Neural crest cell (in vitro differentiated cells): ENCODE results near the gene EDEM3. TPM values are rescaled to one million over a fixed set of nuclear protein-coding genes. Genes with fewer than 3 reads are reported as not detected.

Experiments used
- DNase-seq: peaks from one replicate; pipeline ENCODE4 v3.0.0; 2021; ENCODE audit warnings: low read depth, mixed read lengths, low spot score
- H3K27ac Mint-ChIP-seq: one replicate; pipeline ENCODE4 v1.8.0; 2021; ENCODE audit warnings: mild to moderate bottlenecking, mixed read lengths; ENCODE audit not compliant: unreplicated experiment
- H3K27me3 Mint-ChIP-seq: 2 replicates; pipeline ENCODE4 v1.8.0; 2021; ENCODE audit warnings: low read depth, mild to moderate bottlenecking, mixed read lengths
- H3K36me3 Mint-ChIP-seq: 2 replicates; pipeline ENCODE4 v1.8.0; 2021; ENCODE audit warnings: low read depth, mild to moderate bottlenecking, mixed read lengths
- H3K4me1 Mint-ChIP-seq: 2 replicates; pipeline ENCODE4 v1.8.0; 2021; ENCODE audit warnings: mixed read lengths
- H3K4me3 Mint-ChIP-seq: one replicate; pipeline ENCODE4 v1.8.0; 2021; ENCODE audit warnings: mild to moderate bottlenecking, mixed read lengths
- H3K9me3 Mint-ChIP-seq: 2 replicates; pipeline ENCODE4 v1.8.0; 2021; ENCODE audit warnings: mixed read lengths
- CTCF ChIP-seq: fragments of 200-600 bp; sonication (generic); conservative IDR thresholded peaks from 2 replicates; pipeline ENCODE4 v1.5.0; 2021; ENCODE audit warnings: antibody characterized with exemption, mild to moderate bottlenecking
- total RNA-seq: library from RNA; stranded (reverse); gene quantifications from 2 replicates; pipeline ENCODE4 v1.2.1, GENCODE V29; 2021

Gene EDEM3
- total RNA-seq, 1 donor from 2014 or later = 19.8 TPM

- Mint-ChIP-seq H3K4me3 (peak overlapping the region; percentile 96), H3K27ac (no peak overlapping the region), H3K9me3 (no peaks in the 10 kb centered on the region), H3K36me3 (no peaks in the 10 kb centered on the region), H3K27me3 (peaks cover 28% of the 10 kb centered on the region), H3K4me1 (peaks cover 27% of the 10 kb centered on the region)
- DNase-seq = no peak
- TF ChIP-seq CTCF = no peak
Measured at GRCh38 chr1:184753117-184753516, 1.5 kb downstream of the EDEM3 start.

GRCh38 chr1:184752656-184753055, 2.0 kb downstream of the EDEM3 start:
- Mint-ChIP-seq H3K9me3 (no peaks in the 10 kb centered on the region), H3K4me1 (peaks cover 27% of the 10 kb centered on the region), H3K4me3 (peak overlapping the region; percentile 96), H3K27me3 (peaks cover 25% of the 10 kb centered on the region), H3K27ac (no peak overlapping the region), H3K36me3 (no peaks in the 10 kb centered on the region)
- DNase-seq = no peak
- no peak for TF ChIP-seq CTCF

GRCh38 chr1:184748740-184749139, 5.9 kb downstream of the EDEM3 start:
- Mint-ChIP-seq H3K4me1 (peaks cover 12% of the 10 kb centered on the region), H3K36me3 (no peaks in the 10 kb centered on the region), H3K4me3 (no peak overlapping the region), H3K27ac (no peak overlapping the region), H3K9me3 (no peaks in the 10 kb centered on the region), H3K27me3 (no peaks in the 10 kb centered on the region)
- no peak for TF ChIP-seq CTCF
- no peak for DNase-seq

GRCh38 chr1:184747089-184747955, 7.3 kb downstream of the EDEM3 start:
- no peak for TF ChIP-seq CTCF
- Mint-ChIP-seq H3K27me3 (no peaks in the 10 kb centered on the region), H3K9me3 (no peaks in the 10 kb centered on the region), H3K4me3 (no peak overlapping the region), H3K36me3 (no peaks in the 10 kb centered on the region), H3K27ac (no peak overlapping the region), H3K4me1 (no peaks in the 10 kb centered on the region)
- no peak for DNase-seq

- H3K4me1 Mint-ChIP-seq = no peaks in the 10 kb centered on the region
- TF ChIP-seq CTCF = no peak
- H3K9me3 Mint-ChIP-seq = no peaks in the 10 kb centered on the region
Measured at GRCh38 chr1:184745929-184746638, 8.6 kb downstream of the EDEM3 start.

More at GRCh38 chr1:184745929-184746638, 8.6 kb downstream of the EDEM3 start:
- Mint-ChIP-seq H3K4me3 (no peak overlapping the region), H3K27me3 (no peaks in the 10 kb centered on the region), H3K36me3 (no peaks in the 10 kb centered on the region), H3K27ac (no peak overlapping the region)
- no peak for DNase-seq
